SK-N-MC (cell line): ENCODE results near the gene FAM83E.

Source experiments
- DNase-seq: peaks from one replicate; pipeline ENCODE4 v3.0.0-alpha.2; 2011; ENCODE audit warnings: low read depth, low spot score
- H3K27ac ChIP-seq: fragments of 200-600 bp; sonication (generic); 2 replicates; pipeline ENCODE4 v1.5.1; 2016; ENCODE audit warnings: mixed run types
- H3K36me3 ChIP-seq: fragments of 200-600 bp; sonication (generic); 2 replicates; pipeline ENCODE4 v1.6.1; 2017; ENCODE audit warnings: antibody characterized with exemption, low read length, mixed read lengths; ENCODE audit not compliant: insufficient read depth
- H3K4me3 ChIP-seq: fragments of 200-600 bp; sonication (generic); 2 replicates; pipeline ENCODE4 v1.5.1; 2016
- H3K9ac ChIP-seq: fragments of 200-600 bp; sonication (generic); 2 replicates; pipeline ENCODE4 v1.8.0; 2017; ENCODE audit warnings: mixed run types, mixed read lengths; ENCODE audit not compliant: insufficient read length
- H3K9me3 ChIP-seq: fragments of 200-600 bp; sonication (generic); 2 replicates; pipeline ENCODE4 v1.6.1; 2017; ENCODE audit warnings: low read depth, mild to moderate bottlenecking, antibody characterized with exemption, low read length, moderate library complexity, mixed read lengths
- EZH2 ChIP-seq: fragments of 200-600 bp; sonication (generic); IDR thresholded peaks from one replicate; pipeline ENCODE4 v1.6.1; 2017; ENCODE audit warnings: antibody characterized with exemption
- FOXP2 ChIP-seq: optimal IDR thresholded peaks from 2 replicates; pipeline ENCODE3; 2011; ENCODE audit warnings: mild to moderate bottlenecking, moderate library complexity; ENCODE audit not compliant: insufficient read depth; ENCODE audit errors: extremely low read length, control extremely low read depth
- POLR2AphosphoS5 ChIP-seq: IDR thresholded peaks from 2 replicates; pipeline ENCODE4 v1.6.1; 2012; ENCODE audit warnings: mild to moderate bottlenecking, low read depth, low read length, borderline replicate concordance

The FAM83E gene

DNA sequence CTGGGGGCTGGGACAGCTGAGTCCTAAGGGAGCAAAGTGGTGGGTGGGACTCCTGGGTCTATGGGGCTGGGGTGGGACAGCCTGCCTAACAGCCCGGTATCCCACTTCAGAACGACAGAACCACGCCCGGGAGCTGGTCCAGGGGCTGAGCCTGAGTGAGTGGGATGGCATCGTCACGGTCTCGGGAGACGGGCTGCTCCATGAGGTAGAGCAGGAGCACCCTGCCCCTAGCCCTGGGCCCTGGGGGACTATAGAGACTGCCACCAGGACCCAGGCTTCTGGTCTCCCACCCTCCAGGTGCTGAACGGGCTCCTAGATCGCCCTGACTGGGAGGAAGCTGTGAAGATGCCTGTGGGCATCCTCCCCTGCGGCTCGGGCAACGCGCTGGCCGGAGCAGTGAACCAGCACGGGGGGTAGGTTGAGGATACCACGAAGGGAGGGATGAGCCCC lies 13.0 kb upstream of the FAM83E start:
- Histone ChIP-seq H3K4me3 (no peak overlapping the region), H3K36me3 (peaks cover 5% of the 10 kb centered on the region; the same call in 1 of the 2 replicates), H3K9me3 (no peaks in the 10 kb centered on the region), H3K9ac (no peak overlapping the region), H3K27ac (no peak overlapping the region)
- no peak for TF ChIP-seq FOXP2
- no peak for TF ChIP-seq EZH2
- TF ChIP-seq POLR2AphosphoS5, result no peak
- DNase-seq, result no peak

DNA sequence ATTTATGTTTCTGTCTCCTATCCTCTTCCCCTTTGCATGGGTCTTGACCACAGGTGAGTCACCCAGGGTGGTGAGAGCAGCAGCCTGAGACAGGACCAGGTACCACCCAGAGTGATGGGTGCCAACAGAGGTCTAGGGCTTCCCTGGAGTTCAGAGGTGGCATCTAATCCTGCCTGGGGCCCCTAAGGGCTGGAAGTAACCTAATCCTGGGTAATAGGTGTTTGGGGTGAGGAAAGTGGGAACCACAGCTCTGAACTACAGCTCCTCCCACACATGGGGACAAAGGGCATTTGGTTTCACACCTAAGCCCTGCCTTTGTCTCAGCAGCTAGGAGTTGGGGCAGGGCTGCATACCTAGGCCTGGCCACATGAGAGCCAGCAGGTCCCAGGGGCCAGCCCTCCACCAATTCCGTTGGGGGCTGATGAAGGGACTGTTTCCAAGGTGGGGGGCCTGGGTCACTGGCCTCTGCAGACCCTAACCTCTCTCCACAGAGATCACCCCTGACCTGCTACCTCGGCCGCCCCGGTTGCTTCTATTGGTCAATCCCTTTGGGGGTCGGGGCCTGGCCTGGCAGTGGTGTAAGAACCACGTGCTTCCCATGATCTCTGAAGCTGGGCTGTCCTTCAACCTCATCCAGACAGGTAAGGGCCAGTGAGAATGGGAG lies 12.5 kb upstream of the FAM83E start:
- no peak for DNase-seq
- H3K27ac ChIP-seq, result peak overlapping the region; percentile 19; the same call in 1 of the 2 replicates
- H3K9ac ChIP-seq, result no peak overlapping the region
- no peak overlapping the region for H3K4me3 ChIP-seq
- H3K9me3 ChIP-seq, result no peaks in the 10 kb centered on the region
- TF ChIP-seq EZH2, result no peak
- peaks cover 5% of the 10 kb centered on the region; the same call in 1 of the 2 replicates for H3K36me3 ChIP-seq

DNA sequence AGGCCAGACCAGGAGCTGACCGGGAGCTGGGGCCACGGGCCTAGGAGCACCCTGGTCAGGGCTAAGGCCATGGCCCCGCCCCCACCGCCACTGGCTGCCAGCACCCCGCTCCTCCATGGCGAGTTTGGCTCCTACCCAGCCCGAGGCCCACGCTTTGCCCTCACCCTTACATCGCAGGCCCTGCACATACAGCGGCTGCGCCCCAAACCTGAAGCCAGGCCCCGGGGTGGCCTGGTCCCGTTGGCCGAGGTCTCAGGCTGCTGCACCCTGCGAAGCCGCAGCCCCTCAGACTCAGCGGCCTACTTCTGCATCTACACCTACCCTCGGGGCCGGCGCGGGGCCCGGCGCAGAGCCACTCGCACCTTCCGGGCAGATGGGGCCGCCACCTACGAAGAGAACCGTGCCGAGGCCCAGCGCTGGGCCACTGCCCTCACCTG lies 11.0 kb upstream of the FAM83E start:
- H3K36me3 ChIP-seq, result no peaks in the 10 kb centered on the region; the same call in 1 of the 2 replicates
- DNase-seq, result no peak
- H3K4me3 ChIP-seq, result no peak overlapping the region
- H3K9ac ChIP-seq, result no peak overlapping the region
- TF ChIP-seq EZH2 (no peak), POLR2AphosphoS5 (no peak), FOXP2 (no peak)
- no peaks in the 10 kb centered on the region for H3K9me3 ChIP-seq
- H3K27ac ChIP-seq, result no peak overlapping the region

GRCh38 chr19:48624791-48625723 lies 10.2 kb upstream of the FAM83E start:
- Histone ChIP-seq H3K9ac (peak overlapping the region; percentile 92), H3K36me3 (no peaks in the 10 kb centered on the region; the same call in 1 of the 2 replicates), H3K27ac (0 out of 2 replicates have a peak overlapping the region, but pooled peaks have one; percentile 54), H3K9me3 (no peaks in the 10 kb centered on the region), H3K4me3 (peak overlapping the region; percentile 94)
- DNase-seq, result no peak
- TF ChIP-seq FOXP2 (no peak), EZH2 (no peak), POLR2AphosphoS5 (no peak)

GRCh38 chr19:48624067-48624594 lies 9.3 kb upstream of the FAM83E start:
- H3K36me3 ChIP-seq, result no peaks in the 10 kb centered on the region; the same call in 1 of the 2 replicates
- peak; percentile 81 for DNase-seq
- peak overlapping the region; percentile 83 for H3K27ac ChIP-seq
- TF ChIP-seq FOXP2 (no peak), POLR2AphosphoS5 (no peak; the same call in 1 of the 2 replicates), EZH2 (no peak)
- H3K4me3 ChIP-seq, result peak overlapping the region; percentile 94
- H3K9ac ChIP-seq, result peak overlapping the region; percentile 92
- no peaks in the 10 kb centered on the region for H3K9me3 ChIP-seq

- TF ChIP-seq POLR2AphosphoS5 (peak; percentile 75), FOXP2 (no peak)
- DNase-seq, result no peak
- Histone ChIP-seq H3K27ac (peak overlapping the region; percentile 83), H3K9me3 (no peaks in the 10 kb centered on the region), H3K36me3 (no peaks in the 10 kb centered on the region; the same call in none of the 2 replicates), H3K4me3 (peak overlapping the region; percentile 94), H3K9ac (peak overlapping the region; percentile 70)
Measured at GRCh38 chr19:48623556-48624066, 8.7 kb upstream of the FAM83E start.

DNA sequence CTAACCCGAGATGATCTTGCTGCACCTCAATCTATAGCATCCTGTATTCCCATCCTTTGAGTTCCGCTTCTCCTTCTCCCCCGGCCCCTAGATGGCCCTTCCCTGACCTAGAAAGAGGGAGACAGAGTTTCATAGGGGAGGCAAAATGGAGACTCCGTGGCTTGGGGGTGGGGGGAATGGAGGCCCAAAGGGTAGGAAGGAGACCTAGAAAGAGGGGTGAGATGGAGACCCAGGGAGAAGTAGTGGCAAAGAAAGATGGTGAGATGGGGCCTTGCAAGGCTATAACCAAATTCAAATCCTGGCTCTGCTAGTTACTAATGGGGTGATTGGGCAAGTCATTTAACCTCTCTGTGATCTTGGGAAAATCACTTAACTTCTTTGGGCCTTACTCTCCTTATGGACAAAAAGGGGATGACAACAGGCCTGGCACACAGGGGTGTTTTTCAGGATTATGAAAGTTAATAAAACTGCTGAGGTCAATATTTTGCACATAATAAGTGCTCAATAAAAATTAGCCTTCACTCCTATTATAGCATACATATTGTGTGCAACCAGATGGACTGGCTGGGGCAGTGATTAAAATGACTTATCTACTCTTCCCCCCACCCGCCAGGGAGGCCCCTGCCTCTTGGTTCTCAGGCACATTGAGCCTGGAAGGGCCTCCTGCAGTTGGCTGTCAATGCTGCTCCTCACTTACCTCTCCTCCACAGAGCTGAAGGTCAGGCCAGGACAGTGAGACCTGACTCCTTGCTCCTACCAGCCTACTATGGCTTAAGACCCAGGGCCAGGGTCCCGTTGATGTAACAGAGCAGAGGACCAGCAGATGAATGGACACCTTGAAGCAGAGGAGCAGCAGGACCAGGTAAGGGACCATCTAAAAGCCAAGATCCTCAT lies 5.1 kb upstream of the FAM83E start:
- peak overlapping the region; percentile 84 for H3K27ac ChIP-seq
- no peak for DNase-seq

More for the DNA sequence above, 5.1 kb upstream of the FAM83E start:
- H3K4me3 ChIP-seq, result peak overlapping the region; percentile 82
- H3K9ac ChIP-seq, result peak overlapping the region; percentile 99
- TF ChIP-seq POLR2AphosphoS5 (no peak), FOXP2 (no peak), EZH2 (no peak)
- no peaks in the 10 kb centered on the region for H3K9me3 ChIP-seq
- H3K36me3 ChIP-seq, result peaks cover 36% of the 10 kb centered on the region
